ENCODE data around the gene CUL2.

DNA sequence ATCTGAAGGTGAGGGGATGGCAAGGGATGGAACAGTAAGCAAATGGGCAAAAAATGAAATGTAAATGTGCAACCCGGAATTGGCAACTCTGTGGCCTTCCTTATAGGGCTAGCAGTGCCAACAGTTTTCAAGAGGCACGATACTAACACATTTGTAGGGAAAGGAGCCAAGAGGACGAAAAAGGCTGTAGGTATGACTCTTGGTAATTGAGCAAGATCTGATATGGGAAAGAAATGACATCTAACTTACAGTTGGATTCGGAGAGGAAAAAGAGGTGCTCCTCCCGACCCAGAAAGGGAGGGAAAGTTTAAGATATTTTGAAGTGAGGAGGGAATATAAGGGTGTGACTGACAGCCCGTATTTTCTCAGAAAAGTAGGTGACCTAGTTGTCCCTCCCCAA lies 34.4 kb upstream of the CUL2 start:
- no peak for TF ChIP-seq EZH2phosphoT487 (conservative IDR thresholded peaks at IDR 0.05; ENCODE audit: low read length)
- TF ChIP-seq, protein P1, sequence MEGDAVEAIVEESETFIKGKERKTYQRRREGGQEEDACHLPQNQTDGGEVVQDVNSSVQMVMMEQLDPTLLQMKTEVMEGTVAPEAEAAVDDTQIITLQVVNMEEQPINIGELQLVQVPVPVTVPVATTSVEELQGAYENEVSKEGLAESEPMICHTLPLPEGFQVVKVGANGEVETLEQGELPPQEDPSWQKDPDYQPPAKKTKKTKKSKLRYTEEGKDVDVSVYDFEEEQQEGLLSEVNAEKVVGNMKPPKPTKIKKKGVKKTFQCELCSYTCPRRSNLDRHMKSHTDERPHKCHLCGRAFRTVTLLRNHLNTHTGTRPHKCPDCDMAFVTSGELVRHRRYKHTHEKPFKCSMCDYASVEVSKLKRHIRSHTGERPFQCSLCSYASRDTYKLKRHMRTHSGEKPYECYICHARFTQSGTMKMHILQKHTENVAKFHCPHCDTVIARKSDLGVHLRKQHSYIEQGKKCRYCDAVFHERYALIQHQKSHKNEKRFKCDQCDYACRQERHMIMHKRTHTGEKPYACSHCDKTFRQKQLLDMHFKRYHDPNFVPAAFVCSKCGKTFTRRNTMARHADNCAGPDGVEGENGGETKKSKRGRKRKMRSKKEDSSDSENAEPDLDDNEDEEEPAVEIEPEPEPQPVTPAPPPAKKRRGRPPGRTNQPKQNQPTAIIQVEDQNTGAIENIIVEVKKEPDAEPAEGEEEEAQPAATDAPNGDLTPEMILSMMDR (IDR thresholded peaks at IDR 0.05; ENCODE audit: insufficient read depth, low read length, poor library complexity, severe bottlenecking): no peak
